NCI-H2171 treated with DMSO at 0.1 percent for 48 hours (cell line): ENCODE data around the gene PTGDS.

Source experiments
- DNase-seq: peaks from one replicate; lab custom pipeline; 2025; lab: John Stamatoyannopoulos, UW

PTGDS gene

GRCh38 chr9:137022662-137023008 lies 45.3 kb downstream of the PTGDS start:
- no peak for DNase-seq

DNA sequence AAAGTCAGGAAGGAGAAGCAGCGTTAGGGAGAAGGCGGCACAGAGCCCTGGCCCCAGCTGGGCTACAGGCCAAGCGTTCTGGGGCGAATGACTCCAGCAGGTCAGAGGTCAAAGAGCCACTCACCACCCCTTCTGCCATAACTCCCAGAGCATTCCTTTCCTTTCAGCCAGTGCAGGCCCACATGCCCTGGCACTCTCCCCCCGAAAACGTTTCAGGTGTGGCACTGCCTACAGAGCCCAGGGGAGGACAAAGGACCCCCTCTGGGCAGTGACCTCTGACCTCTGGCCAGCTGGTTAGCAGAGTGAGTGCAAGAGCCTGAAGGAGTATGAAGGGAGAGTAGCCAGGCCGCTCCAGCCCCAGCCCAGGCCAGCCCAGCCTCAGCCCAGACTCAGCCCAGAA lies 45.9 kb downstream of the PTGDS start:
- no peak for DNase-seq

- no peak for DNase-seq
These were observed 46.3 kb downstream of the PTGDS start for GRCh38 chr9:137023583-137023991.

- peak; percentile 99 for DNase-seq
These were observed 48.2 kb downstream of the PTGDS start for GRCh38 chr9:137025517-137025966.

DNA sequence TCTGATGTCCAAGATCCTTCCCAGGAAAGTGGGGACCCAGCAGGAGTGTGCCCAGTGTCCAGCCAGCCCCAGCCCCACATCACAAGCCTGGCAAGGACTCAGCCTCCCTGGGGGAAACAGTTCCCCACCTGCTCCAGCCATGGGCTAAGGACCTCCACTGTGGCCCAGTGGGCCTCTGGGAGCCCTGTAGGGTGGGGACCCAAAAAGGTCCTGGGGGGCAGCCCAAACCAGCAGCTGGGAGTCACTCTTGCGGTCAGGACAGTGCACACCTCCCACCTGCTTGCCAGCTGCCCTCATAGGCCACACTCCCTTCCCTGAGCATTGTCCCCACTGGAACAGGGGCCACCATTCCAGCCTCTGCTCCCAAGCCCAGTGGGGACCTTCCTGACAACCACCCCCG lies 49.1 kb downstream of the PTGDS start:
- no peak for DNase-seq

- DNase-seq: peak; percentile 34
These were observed 49.5 kb downstream of the PTGDS start for GRCh38 chr9:137026828-137027227.

DNA sequence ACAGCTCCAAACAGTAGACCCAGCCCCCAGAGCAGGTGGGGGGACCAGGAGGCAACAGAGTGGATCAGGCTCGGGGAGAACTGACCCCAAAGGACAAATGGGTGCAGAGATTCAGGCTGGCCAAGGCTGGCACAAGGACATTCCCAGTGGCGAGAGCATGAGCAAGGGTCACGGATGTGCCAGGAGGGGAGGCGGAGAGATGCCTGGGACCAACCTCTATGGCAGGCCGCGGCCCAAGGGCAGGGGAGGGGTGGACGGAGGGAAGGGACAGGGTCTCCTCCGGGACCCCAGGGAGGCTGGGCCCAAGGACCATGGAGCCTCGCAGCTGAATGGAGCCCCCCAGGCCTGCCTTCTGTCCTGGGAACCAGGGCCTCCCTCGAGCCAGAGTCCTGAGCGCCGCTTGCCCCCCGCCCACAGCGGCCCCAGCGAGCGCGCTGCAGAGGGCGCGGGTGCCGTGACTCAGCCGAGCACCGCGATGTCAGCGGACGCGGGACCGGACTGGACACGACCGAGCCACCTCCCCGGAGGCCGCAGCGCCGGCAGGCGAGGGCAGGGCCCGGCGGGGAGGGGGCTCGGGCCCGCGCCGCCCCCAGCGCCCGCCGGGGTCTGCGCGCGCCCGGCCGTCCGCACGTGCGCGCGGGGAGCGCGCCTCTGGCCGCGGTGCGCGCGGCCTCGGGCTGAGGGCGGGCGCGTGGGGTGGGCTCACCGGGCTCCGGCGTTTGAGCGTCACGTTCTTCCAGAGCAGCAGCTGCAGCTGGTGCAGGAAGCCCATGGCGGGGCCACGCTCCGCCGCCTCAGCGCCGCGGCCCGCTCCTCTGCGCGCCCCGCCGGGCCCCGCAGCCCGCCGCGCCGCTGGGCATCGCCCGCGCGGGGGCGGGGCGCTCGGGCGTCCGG lies 50.3 kb downstream of the PTGDS start, which contains the start of gene ABCA2:
ABCA2 (minus strand) TSS at position 869 of the 894 bp plus-strand sequence; CDS start at position 772, 97 bp downstream.
- DNase-seq: no peak

DNA sequence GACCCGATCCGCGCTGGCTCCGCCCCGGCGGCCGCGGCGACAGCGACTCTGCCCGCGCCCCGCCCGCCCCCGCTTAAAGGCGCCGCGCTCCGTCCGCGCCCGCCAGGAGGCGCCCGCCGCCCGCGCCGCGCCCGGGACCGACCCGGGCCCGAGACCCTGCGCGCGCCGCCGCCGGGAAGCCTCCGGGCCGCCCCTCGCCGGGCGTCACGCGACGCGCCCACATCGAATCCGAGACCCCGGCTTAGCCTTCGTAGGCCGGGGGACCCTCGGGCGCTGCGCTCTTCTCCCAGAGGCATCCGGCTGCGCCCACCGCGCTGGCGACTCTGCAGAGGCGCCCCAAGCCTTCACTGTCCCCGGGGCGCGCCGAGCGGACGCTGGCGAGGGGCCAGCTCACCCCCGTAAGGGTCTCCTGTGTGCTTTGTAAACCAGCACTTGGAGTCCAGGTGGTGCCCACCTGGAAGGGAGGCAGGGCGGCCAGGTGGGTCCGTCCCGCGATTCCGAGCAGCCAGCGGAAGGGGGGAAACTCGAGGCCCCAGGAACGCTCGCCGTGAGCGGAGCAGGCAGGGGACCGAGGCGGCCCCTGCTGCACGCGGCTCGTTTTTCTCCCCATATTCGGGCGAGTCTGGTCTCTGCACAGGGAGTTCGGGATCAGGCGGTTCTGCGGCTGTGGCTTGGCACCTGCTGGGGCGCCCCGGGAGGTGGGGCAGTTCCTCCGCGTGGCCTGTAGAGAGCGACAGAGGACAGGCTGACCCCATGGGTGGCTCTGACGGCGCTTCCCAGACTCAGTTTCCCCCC lies 51.2 kb downstream of the PTGDS start:
- peak; percentile 69 for DNase-seq

GRCh38 chr9:137029058-137029936 lies 52.0 kb downstream of the PTGDS start:
- DNase-seq: peak; percentile 40

DNA sequence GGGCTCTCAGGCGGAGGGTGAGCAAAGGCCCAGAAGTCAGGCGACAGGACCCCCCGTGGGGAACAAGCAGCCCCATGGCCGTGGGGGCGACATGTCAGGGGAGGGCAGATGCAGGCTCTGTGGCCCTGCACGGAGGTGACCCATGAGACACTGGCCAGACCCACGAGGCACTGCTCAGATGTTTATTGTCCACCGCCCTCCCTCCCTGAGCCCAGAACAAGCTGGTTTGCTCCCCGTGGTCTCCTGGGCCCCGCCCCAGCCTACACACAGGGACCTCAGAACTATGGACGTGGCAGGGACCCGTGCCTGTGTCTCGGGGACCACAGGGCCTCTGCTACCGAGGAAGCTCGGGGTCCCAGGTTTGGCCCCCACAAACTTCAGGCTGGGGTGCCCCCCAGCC lies 52.7 kb downstream of the PTGDS start:
- DNase-seq: no peak

DNA sequence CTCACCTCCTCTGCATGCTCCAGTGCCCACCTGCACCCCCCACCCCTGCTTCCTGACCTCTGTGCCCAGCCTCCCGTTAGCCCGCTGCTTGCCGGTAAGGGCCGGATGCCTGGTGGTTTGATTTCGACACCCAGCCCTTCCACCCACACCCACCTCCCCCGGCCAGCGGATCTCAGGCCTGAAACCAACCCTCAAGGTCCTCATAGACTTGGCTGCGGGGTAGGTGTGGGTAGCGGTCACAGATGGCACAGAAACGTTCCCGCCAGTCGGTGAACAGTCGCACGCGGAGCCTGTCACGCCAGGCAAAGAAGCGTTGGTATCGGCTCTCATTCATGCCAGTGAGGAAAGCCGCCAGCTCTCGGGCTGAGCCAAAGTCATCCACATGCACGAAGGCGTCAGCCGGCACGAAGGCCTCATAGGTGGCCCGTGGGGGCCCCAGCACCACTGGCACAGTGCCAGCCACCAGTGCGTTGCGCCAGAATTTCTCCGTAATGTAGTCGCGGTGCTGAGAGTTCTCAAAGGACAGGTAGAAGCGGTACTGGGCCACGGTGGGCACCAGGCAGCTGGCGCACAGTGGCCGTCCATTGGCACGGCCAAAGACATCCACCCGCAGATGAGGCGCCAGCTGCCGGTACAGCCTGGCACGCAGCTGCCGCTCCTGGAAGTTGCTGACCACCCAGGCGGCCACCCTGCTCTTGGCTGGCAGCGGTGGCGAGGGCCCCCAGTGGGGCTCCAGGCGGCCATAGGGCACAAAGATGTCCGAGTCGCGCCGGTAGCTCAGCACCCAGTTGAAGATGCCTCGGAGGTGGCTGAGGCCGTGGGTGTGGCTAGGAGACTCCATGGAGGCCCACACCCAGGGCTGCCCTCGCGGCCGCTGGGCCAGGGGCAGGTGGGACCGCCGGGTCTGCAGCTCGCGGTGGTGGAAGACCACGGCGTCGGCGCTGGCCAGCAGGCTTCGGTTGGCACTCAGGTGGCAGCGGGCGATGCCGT lies 53.5 kb downstream of the PTGDS start:
- DNase-seq: no peak
